CD14-positive monocyte (primary cell): ENCODE data around the gene MPL. TPM values are rescaled to one million over a fixed set of nuclear protein-coding genes. Genes with fewer than 3 reads are reported as not detected.

ENCODE experiments used
- DNase-seq, 3 donors: peaks; one replicate each; pipeline ENCODE4 v3.0.0-alpha.2; 2011 to 2022
- H2AFZ ChIP-seq: 2 replicates; pipeline ENCODE4 v1.6.0; 2012; ENCODE audit warnings: mild to moderate bottlenecking, low read depth, low read length, inconsistent platforms; ENCODE audit not compliant: insufficient read depth, poor library complexity, severe bottlenecking
- H3K27ac ChIP-seq, 2 donors: 1 replicate in 1 of 2; 2 replicates in 1 of 2; pipeline ENCODE4 v1.5.1; 2012 to 2013; ENCODE audit warnings: low read length in 2 of 2, control low read depth in 1 of 2, inconsistent platforms in 1 of 2, low read depth in 1 of 2, mild to moderate bottlenecking in 1 of 2
- H3K27me3 ChIP-seq, 2 donors: one replicate each; pipeline versions ENCODE4 v1.6.0 to v1.6.1; 2011 to 2013; ENCODE audit warnings: low read length in 2 of 2; ENCODE audit not compliant: control insufficient read depth in 2 of 2, insufficient read depth in 2 of 2
- H3K36me3 ChIP-seq, 2 donors: replicated peaks in 1 of 2; 1 replicate in 1 of 2; 2 replicates in 1 of 2; pipeline versions ENCODE4 v1.5.1 to v1.6.1; 2012 to 2013; ENCODE audit warnings: low read length in 2 of 2, control low read depth in 1 of 2, inconsistent platforms in 1 of 2, mild to moderate bottlenecking in 1 of 2; ENCODE audit not compliant: insufficient read depth in 2 of 2, control insufficient read depth in 1 of 2
- H3K4me1 ChIP-seq, 2 donors: 1 replicate in 1 of 2; 2 replicates in 1 of 2; pipeline versions ENCODE4 v1.5.1 to v1.6.1; 2012 to 2013; ENCODE audit warnings: low read length in 2 of 2, control low read depth in 1 of 2, inconsistent platforms in 1 of 2, mild to moderate bottlenecking in 1 of 2, moderate library complexity in 1 of 2; ENCODE audit not compliant: insufficient read depth in 2 of 2, control insufficient read depth in 1 of 2
- H3K4me2 ChIP-seq: replicated peaks from 2 replicates; pipeline ENCODE3; 2012; ENCODE audit warnings: low read length, moderate library complexity, mild to moderate bottlenecking; ENCODE audit not compliant: poor library complexity, severe bottlenecking; ENCODE audit errors: extremely low read depth
- H3K4me3 ChIP-seq, 3 experiments: fragments of 200-600 bp in 1 of 3; sonication (generic) in 1 of 3; replicated peaks in 1 of 3; 1 replicate in 2 of 3; 2 replicates in 1 of 3; pipeline ENCODE4 v1.5.1; 2011 to 2013; ENCODE audit warnings: low read length in 3 of 3, mild to moderate bottlenecking in 3 of 3, control low read depth in 2 of 3, low read depth in 2 of 3, inconsistent platforms in 1 of 3, moderate library complexity in 1 of 3
- H3K79me2 ChIP-seq: 2 replicates; pipeline ENCODE4 v1.6.0; 2012; ENCODE audit warnings: mild to moderate bottlenecking, control low read depth, inconsistent platforms, low read length, moderate library complexity; ENCODE audit not compliant: insufficient read depth
- H3K9ac ChIP-seq: 2 replicates; pipeline ENCODE4 v1.6.0; 2017; ENCODE audit warnings: low read length, mild to moderate bottlenecking; ENCODE audit not compliant: insufficient read depth, poor library complexity, severe bottlenecking
- H3K9me3 ChIP-seq, 2 donors: replicated peaks in 1 of 2; 1 replicate in 1 of 2; 2 replicates in 1 of 2; pipeline versions ENCODE4 v1.5.1 to v1.6.1; 2012 to 2013; ENCODE audit warnings: low read length in 2 of 2, control low read depth in 1 of 2; ENCODE audit not compliant: control insufficient read depth in 1 of 2, insufficient read depth in 1 of 2
- H4K20me1 ChIP-seq: 2 replicates; pipeline ENCODE4 v1.6.0; 2012; ENCODE audit warnings: mild to moderate bottlenecking, low read length, control low read depth, moderate library complexity; ENCODE audit not compliant: insufficient read depth
- H3K27ac Mint-ChIP-seq, 7 donors: one replicate each; pipeline ENCODE4 v1.8.0; 2020; ENCODE audit warnings: mild to moderate bottlenecking in 7 of 7, mixed read lengths in 7 of 7, moderate library complexity in 6 of 7, inconsistent platforms in 2 of 7
- H3K27me3 Mint-ChIP-seq, 3 donors: one replicate each; pipeline ENCODE4 v1.8.0; 2021 to 2022; ENCODE audit warnings: low read depth in 3 of 3, mild to moderate bottlenecking in 3 of 3, mixed read lengths in 3 of 3, moderate library complexity in 3 of 3, inconsistent platforms in 1 of 3
- H3K36me3 Mint-ChIP-seq, 2 donors: one replicate each; pipeline ENCODE4 v1.8.0; 2020; ENCODE audit warnings: mixed read lengths in 2 of 2, inconsistent platforms in 1 of 2, mild to moderate bottlenecking in 1 of 2
- H3K4me1 Mint-ChIP-seq: one replicate; pipeline ENCODE4 v1.8.0; 2020; ENCODE audit warnings: mild to moderate bottlenecking, mixed read lengths
- H3K4me3 Mint-ChIP-seq, 2 donors: one replicate each; pipeline ENCODE4 v1.8.0; 2020; ENCODE audit warnings: mild to moderate bottlenecking in 2 of 2, mixed read lengths in 2 of 2, moderate library complexity in 1 of 2
- H3K9me3 Mint-ChIP-seq, 7 donors: one replicate each; pipeline ENCODE4 v1.8.0; 2020 to 2022; ENCODE audit warnings: mixed read lengths in 7 of 7, mild to moderate bottlenecking in 6 of 7, moderate library complexity in 6 of 7, inconsistent platforms in 2 of 7
- CTCF ChIP-seq: fragments of 200-600 bp; IDR thresholded peaks from one replicate; pipeline ENCODE4 v1.8.0; 2022; ENCODE audit warnings: antibody characterized with exemption, mild to moderate bottlenecking
- WGBS: methylation state at CpG from one replicate; pipeline ENCODE4 v1.1.5; 2013; ENCODE audit warnings: missing lambda C conversion rate; ENCODE audit not compliant: insufficient coverage; 5-methylcytosine and 5-hydroxymethylcytosine counted together
- intact Hi-C, 2 donors: fragments of 100-400 bp; cut with micrococcal nuclease; formaldehyde crosslinking; loops; one replicate each; pipeline versions ENCODE4 v1.15.0 to v1.15.1; 2023
- polyA plus RNA-seq, 3 donors: library from polyadenylated mRNA; depleted of rRNA in 1 of 3; unstranded in 2 of 3; stranded (reverse) in 1 of 3; fragments of 300-500 nt in 2 of 3; fragments of >200 nt in 1 of 3; fragmentation: Illumina TruSeq in 2 of 3; gene quantifications; 1 replicate in 2 of 3; 2 replicates in 1 of 3; pipeline ENCODE4 v1.2.3, GENCODE V29; 2012 to 2021

MPL gene
- polyA plus RNA-seq, 3 donors: not detected

- Histone ChIP-seq H3K4me2 (no peak overlapping the region), H3K9me3 (no peaks in the 10 kb centered on the region), H4K20me1 (no peaks in the 10 kb centered on the region), H3K4me1 (no peaks in the 10 kb centered on the region), H3K27ac (no peak overlapping the region), H3K79me2 (no peaks in the 10 kb centered on the region), H3K9ac (no peak overlapping the region), H3K27me3 (no peaks in the 10 kb centered on the region), H3K4me3 (no peak overlapping the region), H3K36me3 (no peaks in the 10 kb centered on the region), H2AFZ (no peak overlapping the region)
- intact Hi-C loops: no loop called here
- H3K36me3 Mint-ChIP-seq: no peaks in the 10 kb centered on the region
- no peak for DNase-seq
- peaks cover 0 to 4% (median 2%) of the 10 kb centered on the region in 3 donors for H3K27me3 Mint-ChIP-seq
- TF ChIP-seq CTCF: no peak
- 97% methylated on average over 4 of the region's 4 CpGs for WGBS
- H3K27ac Mint-ChIP-seq: no peak overlapping the region
- H3K4me1 Mint-ChIP-seq: peaks cover 5% of the 10 kb centered on the region
- H3K4me3 Mint-ChIP-seq: no peak overlapping the region
- H3K9me3 Mint-ChIP-seq: peaks cover 0 to 2% (median 0%) of the 10 kb centered on the region in 7 donors
Measured at GRCh38 chr1:43344267-43344850, 6.7 kb downstream of the MPL start.

- no peaks in the 10 kb centered on the region for H3K9me3 ChIP-seq
- no peak for DNase-seq
- no peak for TF ChIP-seq CTCF
- H3K36me3 ChIP-seq: no peaks in the 10 kb centered on the region
- no peak overlapping the region for H3K4me3 ChIP-seq
- H3K4me3 Mint-ChIP-seq: no peak overlapping the region
- H3K79me2 ChIP-seq: no peaks in the 10 kb centered on the region
- H3K36me3 Mint-ChIP-seq: no peaks in the 10 kb centered on the region
- H3K27me3 Mint-ChIP-seq: peaks cover 0 to 5% (median 2%) of the 10 kb centered on the region in 3 donors
- no peaks in the 10 kb centered on the region for H3K4me1 ChIP-seq
- WGBS: 53% methylated on average over 3 of the region's 3 CpGs
- no peak overlapping the region for H3K27ac ChIP-seq
- H4K20me1 ChIP-seq: no peaks in the 10 kb centered on the region
- H3K4me2 ChIP-seq: no peak overlapping the region
- no peaks in the 10 kb centered on the region for H3K27me3 ChIP-seq
- H2AFZ ChIP-seq: no peak overlapping the region
- no peak overlapping the region for H3K9ac ChIP-seq
- peaks cover 0 to 2% (median 0%) of the 10 kb centered on the region in 7 donors for H3K9me3 Mint-ChIP-seq
- H3K4me1 Mint-ChIP-seq: peaks cover 10% of the 10 kb centered on the region
- intact Hi-C loops: no loop called here
- H3K27ac Mint-ChIP-seq: no peak overlapping the region
Measured at GRCh38 chr1:43345120-43345519, 7.5 kb downstream of the MPL start.
